ENCODE data around the gene HDAC4. TPM values are rescaled to one million over a fixed set of nuclear protein-coding genes. Genes with fewer than 3 reads are reported as not detected.

HDAC4 gene
- total and polyA plus RNA-seq, 2 of the 4 experiments (the other 2 are of a cell fraction), result 4.1 to 7.2 TPM

DNA sequence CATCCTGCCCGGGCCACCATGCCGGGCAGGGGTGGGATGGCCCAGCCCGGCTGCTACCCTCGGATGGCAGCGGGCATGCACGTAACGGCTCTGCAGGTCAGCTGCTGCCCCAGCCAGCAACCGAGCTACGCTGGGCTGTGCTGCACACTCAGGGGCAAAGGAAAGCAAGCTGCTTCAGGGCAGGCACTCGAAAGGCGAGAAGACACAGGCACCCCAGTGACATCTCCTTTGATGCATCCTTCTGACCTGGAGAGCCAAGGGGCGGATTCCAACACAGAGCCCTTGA, 8.8 kb downstream of the HDAC4 start:
- Histone ChIP-seq H3K4ac (ENCODE audit: low read depth, low read length) (no peak overlapping the region), H4K91ac (ENCODE audit: insufficient read depth, low read depth, low read length) (no peak overlapping the region), H3K4me1 (ENCODE audit: control insufficient read depth, insufficient read depth, low read length) (peaks cover 11% of the 10 kb centered on the region), H2BK120ac (ENCODE audit: low read depth, low read length) (no peak overlapping the region), H3K4me2 (ENCODE audit: low read depth, low read length) (no peak overlapping the region), H3K27me3 (ENCODE audit: control insufficient read depth, insufficient read depth, low read length) (no peaks in the 10 kb centered on the region), H3K27ac (ENCODE audit: insufficient read depth, low read length) (no peak overlapping the region), H2BK20ac (ENCODE audit: low read depth, low read length) (no peak overlapping the region), H2AFZ (replicated peaks; ENCODE audit: low read length, poor library complexity) (no peak overlapping the region), H3K9me1 (ENCODE audit: insufficient read depth, low read length) (peaks cover 22% of the 10 kb centered on the region), H2BK15ac (ENCODE audit: low read depth, low read length) (no peak overlapping the region), H4K8ac (ENCODE audit: low read depth in 2 of 2, low read length in 2 of 2) (no peak overlapping the region), H2AK5ac (ENCODE audit: low read depth, low read length) (0 out of 2 replicates have a peak overlapping the region, but pooled peaks have one; percentile 18), H3K14ac (replicated peaks; ENCODE audit: low read depth, low read length) (no peak overlapping the region), H3K9me3 (ENCODE audit: control insufficient read depth, insufficient read depth, low read length) (no peaks in the 10 kb centered on the region), H3K56ac (ENCODE audit: extremely low read depth, insufficient read depth, low read length) (no peak overlapping the region), H2BK5ac (ENCODE audit: low read depth, low read length, poor library complexity, severe bottlenecking) (no peak overlapping the region), H3K18ac (ENCODE audit: low read depth, low read length) (no peak overlapping the region), H3K23ac (ENCODE audit: low read depth, low read length) (no peak overlapping the region), H3K79me1 (ENCODE audit: low read depth in 1 of 2, low read length in 2 of 2) (peaks cover 25 to 77% of the 10 kb centered on the region in 2 experiments; a peak in 3 of 4 replicates), H3K9ac (ENCODE audit: low read depth, low read length) (no peak overlapping the region), H3K36me3 (ENCODE audit: control insufficient read depth, insufficient read depth, low read length) (peaks cover 9% of the 10 kb centered on the region; the same call in 1 of the 2 replicates), H4K5ac (ENCODE audit: low read depth, low read length) (no peak overlapping the region), H2AK9ac (replicated peaks; ENCODE audit: low read depth, low read length, poor library complexity) (no peak overlapping the region), H3K4me3 (ENCODE audit: insufficient read depth, low read depth, low read length) (no peak overlapping the region), H4K20me1 (ENCODE audit: insufficient read depth, low read length) (peaks cover 54% of the 10 kb centered on the region)
- 83% methylated on average over 2 of the region's 12 CpGs; no CpG with 5 or more reads in 1 of the 2 experiments for WGBS, 2 experiments (ENCODE audit: extremely low coverage in 2 of 2, insufficient read length in 1 of 2)
- DNase-seq (no peak), ATAC-seq (ENCODE audit: low read depth) (no peak)
- ChIA-PET POLR2A (ENCODE audit: unreplicated experiment) (no interaction called here), CTCF (no interaction called here)
- in situ Hi-C loops (cut with MboI; ENCODE audit: low sequenced_read_pairs), result loop anchor here (10.0 kb wide), 1 partner anchor 117 kb away; no protein-coding TSS in a partner anchor
- TF ChIP-seq RCOR1 (IDR thresholded peaks at IDR 0.05; ENCODE audit: insufficient replicate concordance, low read length), result no peak
- no peak for TF ChIP-seq NFE2L2 (IDR thresholded peaks at IDR 0.05; ENCODE audit: low read depth, low read length)
- TF ChIP-seq, protein P1, sequence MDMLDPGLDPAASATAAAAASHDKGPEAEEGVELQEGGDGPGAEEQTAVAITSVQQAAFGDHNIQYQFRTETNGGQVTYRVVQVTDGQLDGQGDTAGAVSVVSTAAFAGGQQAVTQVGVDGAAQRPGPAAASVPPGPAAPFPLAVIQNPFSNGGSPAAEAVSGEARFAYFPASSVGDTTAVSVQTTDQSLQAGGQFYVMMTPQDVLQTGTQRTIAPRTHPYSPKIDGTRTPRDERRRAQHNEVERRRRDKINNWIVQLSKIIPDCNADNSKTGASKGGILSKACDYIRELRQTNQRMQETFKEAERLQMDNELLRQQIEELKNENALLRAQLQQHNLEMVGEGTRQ (IDR thresholded peaks at IDR 0.05; ENCODE audit: low read depth, low read length), result no peak
- TF ChIP-seq MAFK (IDR thresholded peaks at IDR 0.05; ENCODE audit: low read depth, low read length), result no peak
- TF ChIP-seq, protein P2, sequence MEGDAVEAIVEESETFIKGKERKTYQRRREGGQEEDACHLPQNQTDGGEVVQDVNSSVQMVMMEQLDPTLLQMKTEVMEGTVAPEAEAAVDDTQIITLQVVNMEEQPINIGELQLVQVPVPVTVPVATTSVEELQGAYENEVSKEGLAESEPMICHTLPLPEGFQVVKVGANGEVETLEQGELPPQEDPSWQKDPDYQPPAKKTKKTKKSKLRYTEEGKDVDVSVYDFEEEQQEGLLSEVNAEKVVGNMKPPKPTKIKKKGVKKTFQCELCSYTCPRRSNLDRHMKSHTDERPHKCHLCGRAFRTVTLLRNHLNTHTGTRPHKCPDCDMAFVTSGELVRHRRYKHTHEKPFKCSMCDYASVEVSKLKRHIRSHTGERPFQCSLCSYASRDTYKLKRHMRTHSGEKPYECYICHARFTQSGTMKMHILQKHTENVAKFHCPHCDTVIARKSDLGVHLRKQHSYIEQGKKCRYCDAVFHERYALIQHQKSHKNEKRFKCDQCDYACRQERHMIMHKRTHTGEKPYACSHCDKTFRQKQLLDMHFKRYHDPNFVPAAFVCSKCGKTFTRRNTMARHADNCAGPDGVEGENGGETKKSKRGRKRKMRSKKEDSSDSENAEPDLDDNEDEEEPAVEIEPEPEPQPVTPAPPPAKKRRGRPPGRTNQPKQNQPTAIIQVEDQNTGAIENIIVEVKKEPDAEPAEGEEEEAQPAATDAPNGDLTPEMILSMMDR (conservative IDR thresholded peaks at IDR 0.05; ENCODE audit: low read depth, low read length), result no peak
- no peak for TF ChIP-seq MXI1 (IDR thresholded peaks at IDR 0.05; ENCODE audit: borderline replicate concordance, low read depth, low read length)
- no peak for TF ChIP-seq CHD1 (IDR thresholded peaks at IDR 0.05; ENCODE audit: low read depth, low read length)
- TF ChIP-seq CEBPB (IDR thresholded peaks at IDR 0.05; ENCODE audit: low read depth, low read length), result no peak
- no peak for TF ChIP-seq POLR2A (IDR thresholded peaks at IDR 0.05; ENCODE audit: low read depth, low read length)
- no peak for TF ChIP-seq BHLHE40 (IDR thresholded peaks at IDR 0.05; ENCODE audit: low read depth, low read length)
- TF ChIP-seq RAD21 (IDR thresholded peaks at IDR 0.05; ENCODE audit: low read length), result no peak
- TF ChIP-seq SMC3 (IDR thresholded peaks at IDR 0.05; ENCODE audit: low read depth, low read length), result no peak
- no peak for TF ChIP-seq MAZ (IDR thresholded peaks at IDR 0.05; ENCODE audit: borderline replicate concordance, low read depth, low read length)
- no peak for TF ChIP-seq RFX5 (IDR thresholded peaks at IDR 0.05; ENCODE audit: low read depth, low read length)
- TF ChIP-seq, protein P3, sequence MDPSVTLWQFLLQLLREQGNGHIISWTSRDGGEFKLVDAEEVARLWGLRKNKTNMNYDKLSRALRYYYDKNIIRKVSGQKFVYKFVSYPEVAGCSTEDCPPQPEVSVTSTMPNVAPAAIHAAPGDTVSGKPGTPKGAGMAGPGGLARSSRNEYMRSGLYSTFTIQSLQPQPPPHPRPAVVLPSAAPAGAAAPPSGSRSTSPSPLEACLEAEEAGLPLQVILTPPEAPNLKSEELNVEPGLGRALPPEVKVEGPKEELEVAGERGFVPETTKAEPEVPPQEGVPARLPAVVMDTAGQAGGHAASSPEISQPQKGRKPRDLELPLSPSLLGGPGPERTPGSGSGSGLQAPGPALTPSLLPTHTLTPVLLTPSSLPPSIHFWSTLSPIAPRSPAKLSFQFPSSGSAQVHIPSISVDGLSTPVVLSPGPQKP (IDR thresholded peaks at IDR 0.05; ENCODE audit: borderline replicate concordance, low read depth, low read length), result no peak
- no peak for TF ChIP-seq FOS (IDR thresholded peaks at IDR 0.05; ENCODE audit: low read depth, low read length)
- BruUV-seq (replicated peaks), result no TSS peak
- dilution Hi-C loops (cut with HindIII; ENCODE audit: low sequenced_read_pairs, unreplicated experiment), result no loop called here
- intact Hi-C loops (cut with micrococcal nuclease), result loop anchor here (10.0 kb wide), 2 partner anchors 167 to 603 kb away; no protein-coding TSS in a partner anchor

Measured in IMR-90 (cell line).